ENCODE measurements around the gene FXYD2. TPM values are rescaled to one million over a fixed set of nuclear protein-coding genes. Genes with fewer than 3 reads are reported as not detected.

Gene FXYD2
- total RNA-seq, 2 experiments from 2014 or later = 1.7 to 2.1 TPM

GRCh38 chr11:117832511-117832910, 8.0 kb upstream of the FXYD2 start:
- Mint-ChIP-seq H3K9me3 (no peaks in the 10 kb centered on the region), H3K27ac (peak overlapping the region; percentile 10), H3K27me3 (no peaks in the 10 kb centered on the region), H3K4me3 (no peak overlapping the region), H3K36me3 (ENCODE audit: low read depth) (no peaks in the 10 kb centered on the region), H3K4me1 (ENCODE audit: low read depth) (peaks cover 31% of the 10 kb centered on the region)
- Histone ChIP-seq H3K36me3 (ENCODE audit: insufficient read depth, low read length) (no peaks in the 10 kb centered on the region), H3K27me3 (ENCODE audit: control insufficient read depth in 1 of 2, insufficient read depth in 2 of 2, low read length in 2 of 2) (no peaks in the 10 kb centered on the region), H3K27ac (ENCODE audit: low read depth in 1 of 2, low read length in 2 of 2) (no peak overlapping the region), H3K4me3 (ENCODE audit: low read length) (no peak overlapping the region), H3K9me3 (ENCODE audit: control insufficient read depth in 1 of 2, insufficient read depth in 1 of 2, low read length in 2 of 2) (no peaks in the 10 kb centered on the region), H3K4me1 (ENCODE audit: insufficient read depth, low read length) (peaks cover 42% of the 10 kb centered on the region)
- ChIA-PET POLR2A (no interaction called here), CTCF (interaction anchor here (1.6 kb wide), 1 partner anchor 114 kb away, joined by 5 read pairs; no protein-coding TSS in a partner anchor)
- intact Hi-C loops (cut with DNase I, micrococcal nuclease) = no loop called here
- no peak for DNase-seq
- no peak for ATAC-seq (ENCODE audit: poor library complexity)
- TF ChIP-seq, protein P1, sequence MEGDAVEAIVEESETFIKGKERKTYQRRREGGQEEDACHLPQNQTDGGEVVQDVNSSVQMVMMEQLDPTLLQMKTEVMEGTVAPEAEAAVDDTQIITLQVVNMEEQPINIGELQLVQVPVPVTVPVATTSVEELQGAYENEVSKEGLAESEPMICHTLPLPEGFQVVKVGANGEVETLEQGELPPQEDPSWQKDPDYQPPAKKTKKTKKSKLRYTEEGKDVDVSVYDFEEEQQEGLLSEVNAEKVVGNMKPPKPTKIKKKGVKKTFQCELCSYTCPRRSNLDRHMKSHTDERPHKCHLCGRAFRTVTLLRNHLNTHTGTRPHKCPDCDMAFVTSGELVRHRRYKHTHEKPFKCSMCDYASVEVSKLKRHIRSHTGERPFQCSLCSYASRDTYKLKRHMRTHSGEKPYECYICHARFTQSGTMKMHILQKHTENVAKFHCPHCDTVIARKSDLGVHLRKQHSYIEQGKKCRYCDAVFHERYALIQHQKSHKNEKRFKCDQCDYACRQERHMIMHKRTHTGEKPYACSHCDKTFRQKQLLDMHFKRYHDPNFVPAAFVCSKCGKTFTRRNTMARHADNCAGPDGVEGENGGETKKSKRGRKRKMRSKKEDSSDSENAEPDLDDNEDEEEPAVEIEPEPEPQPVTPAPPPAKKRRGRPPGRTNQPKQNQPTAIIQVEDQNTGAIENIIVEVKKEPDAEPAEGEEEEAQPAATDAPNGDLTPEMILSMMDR (IDR thresholded peaks at IDR 0.05) = no peak

GRCh38 chr11:117831661-117832415, 7.3 kb upstream of the FXYD2 start:
- H3K27me3 Mint-ChIP-seq = no peaks in the 10 kb centered on the region
- ChIA-PET POLR2A (no interaction called here), CTCF (interaction anchor here (1.6 kb wide), 1 partner anchor 115 kb away, joined by 5 read pairs; no protein-coding TSS in a partner anchor)
- ATAC-seq (ENCODE audit: poor library complexity) (no peak), DNase-seq (no peak)
- intact Hi-C loops (cut with DNase I, micrococcal nuclease) = no loop called here
- no peaks in the 10 kb centered on the region for H3K36me3 ChIP-seq (ENCODE audit: insufficient read depth, low read length)
- peaks cover 36% of the 10 kb centered on the region for H3K4me1 Mint-ChIP-seq (ENCODE audit: low read depth)
- H3K27me3 ChIP-seq (ENCODE audit: control insufficient read depth in 1 of 2, insufficient read depth in 2 of 2, low read length in 2 of 2) = no peaks in the 10 kb centered on the region
- peak overlapping the region; percentile 10 for H3K27ac Mint-ChIP-seq
- H3K9me3 ChIP-seq (ENCODE audit: control insufficient read depth in 1 of 2, insufficient read depth in 1 of 2, low read length in 2 of 2) = no peaks in the 10 kb centered on the region
- peaks cover 45% of the 10 kb centered on the region for H3K4me1 ChIP-seq (ENCODE audit: insufficient read depth, low read length)
- H3K4me3 ChIP-seq (ENCODE audit: low read length) = no peak overlapping the region
- H3K4me3 Mint-ChIP-seq = no peak overlapping the region
- H3K27ac ChIP-seq (ENCODE audit: low read depth in 1 of 2, low read length in 2 of 2) = no peak overlapping the region
- no peaks in the 10 kb centered on the region for H3K36me3 Mint-ChIP-seq (ENCODE audit: low read depth)
- H3K9me3 Mint-ChIP-seq = no peaks in the 10 kb centered on the region
- TF ChIP-seq, protein P1 (IDR thresholded peaks at IDR 0.05) = no peak

DNA sequence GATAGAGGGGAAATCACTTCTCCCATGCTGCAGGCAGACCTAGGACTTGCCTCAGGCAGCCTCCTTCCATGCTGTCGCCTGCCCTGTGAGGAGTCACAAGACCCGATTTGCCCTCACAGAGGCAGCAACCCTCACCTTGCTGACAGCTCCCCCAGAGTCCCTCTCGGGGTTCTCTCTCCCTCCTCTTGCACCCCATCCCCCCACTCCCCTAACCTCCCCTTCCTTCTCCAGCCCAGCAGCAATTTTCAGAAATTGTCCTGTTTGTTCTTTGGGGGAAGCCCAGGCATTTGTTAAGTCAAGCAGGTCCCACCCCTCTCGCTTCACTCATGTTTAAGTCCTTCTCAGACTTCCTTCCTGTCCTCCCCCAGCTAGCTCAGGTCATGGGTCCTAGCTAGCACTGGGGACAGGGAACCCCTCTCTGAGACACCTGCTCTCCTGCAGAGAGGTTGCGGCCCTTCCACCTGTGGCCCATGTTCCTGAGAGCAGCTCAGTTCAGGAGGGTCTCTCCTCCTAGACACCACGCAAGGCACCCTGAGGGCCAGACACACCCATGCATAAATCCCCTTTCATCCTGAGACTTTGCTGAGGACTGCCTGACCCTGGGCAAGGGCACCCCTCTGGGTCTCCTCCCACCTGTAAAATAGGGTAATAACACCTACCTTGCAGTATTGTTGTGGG, 6.3 kb upstream of the FXYD2 start:
- no peaks in the 10 kb centered on the region for H3K9me3 Mint-ChIP-seq
- no peaks in the 10 kb centered on the region for H3K27me3 Mint-ChIP-seq
- TF ChIP-seq, protein P1 (IDR thresholded peaks at IDR 0.05) = no peak
- H3K4me1 Mint-ChIP-seq (ENCODE audit: low read depth) = peaks cover 46% of the 10 kb centered on the region
- no peaks in the 10 kb centered on the region for H3K36me3 Mint-ChIP-seq (ENCODE audit: low read depth)
- H3K9me3 ChIP-seq (ENCODE audit: control insufficient read depth in 1 of 2, insufficient read depth in 1 of 2, low read length in 2 of 2) = no peaks in the 10 kb centered on the region
- no peak overlapping the region for H3K4me3 Mint-ChIP-seq
- ChIA-PET POLR2A (no interaction called here), CTCF (interaction anchor here (4.5 kb wide), 1 partner anchor 14 kb away, joined by 18 read pairs; no protein-coding TSS in a partner anchor)
- intact Hi-C loops (cut with DNase I, micrococcal nuclease) = no loop called here
- ATAC-seq (ENCODE audit: poor library complexity) = no peak
- peaks cover 45% of the 10 kb centered on the region for H3K4me1 ChIP-seq (ENCODE audit: insufficient read depth, low read length)
- H3K27ac Mint-ChIP-seq = peak overlapping the region; percentile 70
- H3K36me3 ChIP-seq (ENCODE audit: insufficient read depth, low read length) = no peaks in the 10 kb centered on the region
- DNase-seq = peak in 3 of 14 experiments; percentile 30 to 37 (median 35)
- no peaks in the 10 kb centered on the region for H3K27me3 ChIP-seq (ENCODE audit: control insufficient read depth in 1 of 2, insufficient read depth in 2 of 2, low read length in 2 of 2)
- no peak overlapping the region for H3K27ac ChIP-seq (ENCODE audit: low read depth in 1 of 2, low read length in 2 of 2)
- H3K4me3 ChIP-seq (ENCODE audit: low read length) = no peak overlapping the region
